ENCODE data around the gene GGCX. TPM values are rescaled to one million over a fixed set of nuclear protein-coding genes. Genes with fewer than 3 reads are reported as not detected.

The GGCX gene
- total and polyA plus RNA-seq, 2 of the 13 experiments (the other 11 are each of a cell fraction or from before 2014, with no cell fraction given): 72.5 to 103 TPM

DNA sequence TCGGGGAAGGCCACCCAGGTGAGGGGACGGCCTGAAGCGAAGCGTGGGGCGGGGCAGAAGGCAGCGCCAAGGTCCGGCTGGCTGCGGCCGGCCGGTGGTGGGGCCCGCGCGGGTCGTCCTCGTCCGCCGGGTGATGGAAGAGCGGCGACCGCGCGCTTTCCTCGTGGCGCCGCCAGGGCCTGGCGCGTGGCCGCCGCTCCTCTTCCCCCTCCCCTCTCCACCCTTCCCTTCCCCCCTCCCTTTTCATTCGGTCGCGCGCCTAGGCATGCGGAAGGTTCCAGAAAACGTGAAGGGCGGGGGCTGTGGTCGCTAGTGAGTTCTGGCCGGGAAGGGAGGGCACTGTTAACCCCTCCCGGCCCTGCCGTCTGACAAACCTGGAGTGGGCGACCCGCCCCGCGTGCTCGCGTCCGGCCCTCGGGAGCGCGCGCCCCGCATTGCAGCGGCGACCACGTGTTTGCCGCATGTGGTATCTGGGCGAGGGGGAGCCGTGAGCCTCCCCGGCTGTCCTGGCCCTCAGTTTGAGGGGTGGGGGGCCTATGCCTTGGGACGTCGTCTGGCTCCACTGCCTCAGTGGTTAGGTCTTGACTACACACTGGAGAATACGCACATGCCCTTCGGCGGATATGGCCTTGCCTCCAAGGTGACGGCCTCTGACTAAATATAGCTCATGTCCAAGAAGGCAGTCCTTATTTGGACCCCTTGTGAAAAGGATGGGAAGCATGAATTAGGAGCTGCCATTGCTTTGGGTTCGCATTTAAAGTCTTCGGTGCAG lies 21.7 kb downstream of the GGCX start (continued):
- TF ChIP-seq, protein P1, sequence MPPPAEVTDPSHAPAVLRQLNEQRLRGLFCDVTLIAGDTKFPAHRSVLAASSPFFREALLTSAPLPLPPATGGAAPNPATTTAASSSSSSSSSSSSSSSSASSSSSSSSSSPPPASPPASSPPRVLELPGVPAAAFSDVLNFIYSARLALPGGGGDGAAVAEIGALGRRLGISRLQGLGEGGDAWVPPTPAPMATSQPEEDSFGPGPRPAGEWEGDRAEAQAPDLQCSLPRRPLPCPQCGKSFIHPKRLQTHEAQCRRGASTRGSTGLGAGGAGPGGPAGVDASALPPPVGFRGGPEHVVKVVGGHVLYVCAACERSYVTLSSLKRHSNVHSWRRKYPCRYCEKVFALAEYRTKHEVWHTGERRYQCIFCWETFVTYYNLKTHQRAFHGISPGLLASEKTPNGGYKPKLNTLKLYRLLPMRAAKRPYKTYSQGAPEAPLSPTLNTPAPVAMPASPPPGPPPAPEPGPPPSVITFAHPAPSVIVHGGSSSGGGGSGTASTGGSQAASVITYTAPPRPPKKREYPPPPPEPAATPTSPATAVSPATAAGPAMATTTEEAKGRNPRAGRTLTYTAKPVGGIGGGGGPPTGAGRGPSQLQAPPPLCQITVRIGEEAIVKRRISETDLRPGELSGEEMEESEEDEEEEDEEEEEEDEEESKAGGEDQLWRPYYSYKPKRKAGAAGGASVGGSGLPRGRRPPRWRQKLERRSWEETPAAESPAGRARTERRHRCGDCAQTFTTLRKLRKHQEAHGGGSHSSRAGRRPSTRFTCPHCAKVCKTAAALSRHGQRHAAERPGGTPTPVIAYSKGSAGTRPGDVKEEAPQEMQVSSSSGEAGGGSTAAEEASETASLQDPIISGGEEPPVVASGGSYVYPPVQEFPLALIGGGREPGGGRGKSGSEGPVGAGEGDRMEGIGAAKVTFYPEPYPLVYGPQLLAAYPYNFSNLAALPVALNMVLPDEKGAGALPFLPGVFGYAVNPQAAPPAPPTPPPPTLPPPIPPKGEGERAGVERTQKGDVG (CRISPR knock-in tag; IDR thresholded peaks at IDR 0.05; ENCODE audit: borderline replicate concordance): peak; percentile 23; the same call in 1 of the 2 replicates
- no peak; the same call in 1 of the 2 replicates for TF ChIP-seq ZFP90 (CRISPR knock-in tag; IDR thresholded peaks at IDR 0.05; ENCODE audit: borderline replicate concordance)
- peak; percentile 90; the same call in 1 of the 2 replicates for TF ChIP-seq ZNF367 (CRISPR knock-in tag; IDR thresholded peaks at IDR 0.05; ENCODE audit: borderline replicate concordance)
- peak; percentile 50; the same call in 1 of the 2 replicates for TF ChIP-seq GFI1 (CRISPR knock-in tag; IDR thresholded peaks at IDR 0.05; ENCODE audit: borderline replicate concordance)
- TF ChIP-seq ZNF850 (CRISPR knock-in tag; conservative IDR thresholded peaks at IDR 0.05): 0 out of 2 replicates have a peak, but pooled peaks have one; percentile 6
- no peak; the same call in 1 of the 2 replicates for TF ChIP-seq STAT6 (CRISPR knock-in tag; IDR thresholded peaks at IDR 0.05; ENCODE audit: borderline replicate concordance)
- TF ChIP-seq ZBTB38 (CRISPR knock-in tag; IDR thresholded peaks at IDR 0.05): peak; percentile 76; the same call in 1 of the 2 replicates
- no peak for TF ChIP-seq NFYC (CRISPR knock-in tag; IDR thresholded peaks at IDR 0.05)
- TF ChIP-seq ZNF772 (CRISPR knock-in tag; IDR thresholded peaks at IDR 0.05): peak; percentile 92
- TF ChIP-seq BRD4 (CRISPR knock-in tag; IDR thresholded peaks at IDR 0.05): peak; percentile 83; the same call in 1 of the 2 replicates
- TF ChIP-seq, protein P2, sequence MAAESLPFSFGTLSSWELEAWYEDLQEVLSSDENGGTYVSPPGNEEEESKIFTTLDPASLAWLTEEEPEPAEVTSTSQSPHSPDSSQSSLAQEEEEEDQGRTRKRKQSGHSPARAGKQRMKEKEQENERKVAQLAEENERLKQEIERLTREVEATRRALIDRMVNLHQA (CRISPR knock-in tag; IDR thresholded peaks at IDR 0.05): no peak
- peak; percentile 59; the same call in 1 of the 2 replicates for TF ChIP-seq ZSCAN20 (CRISPR knock-in tag; IDR thresholded peaks at IDR 0.05; ENCODE audit: borderline replicate concordance)
- TF ChIP-seq MTF2 (CRISPR knock-in tag; IDR thresholded peaks at IDR 0.05; ENCODE audit: borderline replicate concordance): peak; percentile 92; the same call in 1 of the 2 replicates
- TF ChIP-seq NCOA2 (CRISPR knock-in tag; IDR thresholded peaks at IDR 0.05): peak; percentile 50
- TF ChIP-seq ZBTB25 (CRISPR knock-in tag; IDR thresholded peaks at IDR 0.05): no peak
- peak; percentile 87 for TF ChIP-seq ARNTL (CRISPR knock-in tag; IDR thresholded peaks at IDR 0.05)
- peak; percentile 87 for TF ChIP-seq PAF1 (CRISPR knock-in tag; IDR thresholded peaks at IDR 0.05)
- peak; percentile 88 for TF ChIP-seq IKZF4 (CRISPR knock-in tag; IDR thresholded peaks at IDR 0.05; ENCODE audit: borderline replicate concordance, low read depth, not compliant biosample characterization)
- no peak for TF ChIP-seq ZNF382 (CRISPR knock-in tag; IDR thresholded peaks at IDR 0.05; ENCODE audit: borderline replicate concordance)
- peak; percentile 93 for TF ChIP-seq ZNF747 (CRISPR knock-in tag; IDR thresholded peaks at IDR 0.05; ENCODE audit: borderline replicate concordance)

Measured in HepG2 (cell line).